ENCODE measurements around the gene LGR4.

Gene LGR4

GRCh38 chr11:27317751-27318150, 154.8 kb downstream of the LGR4 start:
- no peak for TF ChIP-seq CTCF (IDR thresholded peaks at IDR 0.05)
- no peaks in the 10 kb centered on the region for H3K36me3 ChIP-seq
- no peaks in the 10 kb centered on the region for H3K9me3 ChIP-seq

More at GRCh38 chr11:27317751-27318150, 154.8 kb downstream of the LGR4 start:
- H3K27me3 ChIP-seq: no peaks in the 10 kb centered on the region
- H3K27ac ChIP-seq: no peak overlapping the region
- H3K4me3 ChIP-seq (ENCODE audit: low read depth in 1 of 2, low read length in 1 of 2): no peak overlapping the region
- H3K4me1 ChIP-seq (ENCODE audit: control insufficient read depth in 1 of 2, insufficient read depth in 1 of 2, low read depth in 1 of 2, low read length in 1 of 2): no peaks in the 10 kb centered on the region

Measured in neutrophil (primary cell).